Measurements from ENCODE around the gene CTIF. TPM values are rescaled to one million over a fixed set of nuclear protein-coding genes. Genes with fewer than 3 reads are reported as not detected.

CTIF gene
- total RNA-seq, 2 donors from 2014 or later = 14.8 to 18.5 TPM

DNA sequence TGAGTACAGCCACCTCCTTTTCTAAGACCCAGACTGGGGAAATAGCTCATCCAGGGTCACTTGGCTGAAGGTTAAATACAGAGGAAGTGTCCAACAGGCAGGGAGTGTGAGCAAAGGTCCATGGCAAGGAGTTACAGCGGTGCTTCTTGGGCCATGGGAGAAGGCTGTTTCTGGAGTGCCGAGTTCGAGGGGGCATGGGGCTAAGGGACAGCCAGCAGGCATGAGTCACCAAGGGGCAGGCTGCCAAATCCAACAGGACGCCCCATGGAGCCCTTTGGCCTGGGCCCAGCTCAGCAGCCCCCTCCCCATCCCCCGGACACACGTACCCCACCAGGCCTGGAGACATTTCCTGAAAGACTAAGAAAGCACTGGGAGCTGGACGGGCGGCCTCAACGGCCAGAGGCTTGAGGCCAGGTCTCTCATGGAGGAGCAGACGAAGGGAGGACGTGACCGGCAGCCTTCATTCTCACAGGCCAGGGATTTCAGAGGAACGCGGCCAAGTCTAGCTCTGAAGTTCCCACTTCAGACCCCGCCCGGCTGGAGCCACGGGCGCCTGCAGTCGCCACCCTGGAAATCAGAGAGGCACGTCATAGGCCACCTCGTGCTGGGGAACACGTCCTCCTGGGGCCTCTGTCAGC, 251.5 kb downstream of the CTIF start:
- intact Hi-C loops (cut with DNase I, micrococcal nuclease) = no loop called here
- DNase-seq = peak in 1 of 2 donors; percentile 26
- ATAC-seq = no peak

GRCh38 chr18:48790869-48791635, 252.2 kb downstream of the CTIF start:
- intact Hi-C loops (cut with DNase I, micrococcal nuclease) = no loop called here
- DNase-seq (peak in 1 of 2 donors; percentile 14), ATAC-seq (no peak)

DNA sequence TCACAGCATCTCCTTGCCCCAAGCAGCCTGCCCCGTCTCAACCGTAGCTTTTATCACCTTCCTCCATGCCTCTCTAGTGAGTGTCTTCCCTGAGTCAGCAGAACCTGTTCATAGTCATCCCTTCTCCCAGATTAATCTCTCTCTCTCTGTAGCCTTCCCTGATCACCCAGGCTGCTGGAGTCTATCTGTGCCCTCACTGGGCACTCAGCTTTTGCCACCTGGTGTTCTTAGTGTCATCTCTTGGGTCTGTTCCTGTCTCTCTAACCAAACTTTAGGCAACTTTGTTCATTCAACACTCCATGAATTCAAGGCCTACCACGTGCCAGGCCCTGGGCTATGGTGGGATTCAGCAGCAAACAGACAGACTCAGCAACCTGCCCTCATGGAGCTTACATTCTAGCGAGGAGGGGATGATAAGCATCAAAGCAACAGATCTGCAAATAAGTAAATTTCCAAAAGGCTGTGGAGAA, 252.8 kb downstream of the CTIF start:
- DNase-seq (no peak), ATAC-seq (no peak)
- intact Hi-C loops (cut with DNase I, micrococcal nuclease) = no loop called here

- intact Hi-C loops (cut with DNase I, micrococcal nuclease) = no loop called here
- no peak for DNase-seq
These were observed 253.3 kb downstream of the CTIF start for GRCh38 chr18:48792141-48792540.

GRCh38 chr18:48792611-48793380, 254.0 kb downstream of the CTIF start:
- intact Hi-C loops (cut with DNase I, micrococcal nuclease) = no loop called here
- ATAC-seq (no peak), DNase-seq (peak in 1 of 2 donors; percentile 6)

More at GRCh38 chr18:48792141-48792540, 253.3 kb downstream of the CTIF start:
- no peak for ATAC-seq

DNA sequence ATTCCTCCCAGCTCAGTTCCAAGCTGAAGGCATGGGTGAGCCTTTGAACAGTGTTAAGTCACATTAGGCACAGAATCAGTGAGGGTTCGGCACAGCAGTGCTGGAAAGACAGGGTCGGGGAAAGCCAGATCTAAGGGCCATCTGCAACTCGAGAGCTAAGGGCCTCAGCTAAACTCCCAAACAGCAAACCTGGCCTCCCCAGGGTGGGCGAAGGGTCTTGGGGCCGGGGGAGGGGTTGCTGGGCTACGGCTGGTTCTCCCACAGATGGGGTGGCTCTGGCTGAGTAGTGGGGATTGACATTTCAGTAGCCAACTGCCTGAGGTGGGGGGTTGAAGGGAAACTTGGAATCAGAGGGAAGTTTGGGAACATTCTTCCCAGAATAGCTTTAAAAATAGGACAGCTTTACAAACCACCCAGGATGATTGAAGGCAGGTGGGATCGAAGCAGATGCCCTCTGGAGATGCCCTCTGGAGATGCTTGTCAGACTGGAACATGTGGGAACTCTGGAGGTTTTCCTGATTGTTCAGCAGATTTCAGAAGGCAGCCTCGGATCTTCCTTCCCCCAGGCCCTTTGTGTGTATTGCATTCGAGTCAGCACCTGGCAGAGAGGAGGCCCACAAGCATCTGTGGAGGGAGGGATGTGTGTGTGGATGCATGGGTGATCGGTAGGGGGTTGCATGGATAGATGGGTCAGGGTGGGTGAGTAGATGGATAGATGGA, 255.6 kb downstream of the CTIF start:
- DNase-seq (peak in 1 of 2 donors; percentile 9), ATAC-seq (no peak)
- intact Hi-C loops (cut with DNase I, micrococcal nuclease) = no loop called here

DNA sequence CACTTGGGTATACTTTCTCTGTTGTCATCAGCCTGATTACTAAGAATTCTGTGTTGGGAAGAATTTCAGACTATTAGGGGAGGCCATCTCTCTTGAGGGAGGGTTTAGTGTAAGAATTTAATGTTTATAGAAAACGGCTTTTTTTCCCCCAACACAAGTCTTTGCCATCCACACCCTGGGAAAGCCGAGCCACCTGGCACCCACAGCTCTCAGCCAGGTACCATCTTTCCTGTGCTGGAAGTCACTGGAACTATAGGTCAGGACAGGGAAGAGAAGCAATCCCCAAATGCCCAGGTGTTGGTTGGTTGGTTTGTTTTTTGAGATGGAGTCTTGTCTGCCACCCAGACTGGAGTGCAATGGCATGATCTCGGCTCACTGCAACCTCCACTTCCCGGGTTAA, 256.9 kb downstream of the CTIF start:
- ATAC-seq = no peak
- DNase-seq = no peak
- intact Hi-C loops (cut with DNase I, micrococcal nuclease) = no loop called here

DNA sequence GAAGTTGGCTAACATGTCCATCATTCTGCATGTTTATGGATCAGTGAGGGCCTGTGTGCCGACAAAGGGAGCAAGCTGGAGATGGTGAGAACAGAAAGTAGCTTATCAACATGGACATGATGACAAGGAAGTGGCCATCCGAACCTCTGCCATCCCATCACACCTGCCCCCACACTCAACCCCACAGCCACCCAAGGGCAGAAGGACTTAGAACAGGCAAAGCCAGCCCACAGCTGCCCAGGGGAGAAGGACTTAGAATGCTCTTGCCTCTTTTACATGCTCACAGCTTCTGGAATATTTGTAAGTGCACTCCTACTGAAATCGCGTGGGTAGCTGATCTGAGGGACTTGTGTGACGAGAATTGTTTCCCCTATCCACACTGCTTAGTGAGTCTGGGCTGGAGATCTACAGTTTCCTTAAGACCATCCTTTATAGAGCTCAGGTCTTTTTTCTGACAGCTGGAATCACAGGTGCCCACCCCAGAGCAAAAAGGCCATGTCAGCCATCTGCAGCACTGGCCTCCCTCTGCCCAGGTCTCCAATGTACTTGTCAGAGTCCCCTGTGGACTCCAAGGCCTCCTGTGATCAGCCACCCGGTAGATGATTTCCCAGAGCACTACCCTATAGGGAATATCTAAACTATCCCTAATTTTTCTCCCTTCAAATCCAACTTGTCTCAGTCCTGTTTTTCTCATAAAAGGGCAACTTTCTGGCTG, 257.8 kb downstream of the CTIF start:
- DNase-seq = peak; percentile 0 to 12
- ATAC-seq = no peak
- intact Hi-C loops (cut with DNase I, micrococcal nuclease) = no loop called here

DNA sequence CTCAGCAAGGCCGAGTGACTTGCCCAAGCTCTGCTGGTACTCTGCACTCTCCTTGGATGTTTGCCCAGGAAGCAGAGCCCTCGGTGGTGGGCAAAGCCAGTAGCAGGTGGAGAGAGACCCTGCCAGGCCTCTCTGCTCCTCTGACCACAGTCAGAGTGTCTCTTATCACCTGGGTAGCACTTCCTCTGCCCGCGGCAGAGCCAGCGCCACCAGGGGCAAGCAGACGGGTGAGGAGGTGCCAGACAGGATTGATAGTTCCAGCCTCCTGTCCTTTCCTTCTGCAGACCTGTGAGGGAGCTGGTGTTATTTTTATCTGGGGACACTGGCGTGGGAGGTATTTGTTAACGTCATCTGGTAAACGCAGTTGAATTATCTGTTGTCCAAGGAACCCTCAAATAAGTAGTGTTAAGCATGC, 259.0 kb downstream of the CTIF start:
- no peak for ATAC-seq
- intact Hi-C loops (cut with DNase I, micrococcal nuclease) = no loop called here
- peak; percentile 1 to 9 for DNase-seq

DNA sequence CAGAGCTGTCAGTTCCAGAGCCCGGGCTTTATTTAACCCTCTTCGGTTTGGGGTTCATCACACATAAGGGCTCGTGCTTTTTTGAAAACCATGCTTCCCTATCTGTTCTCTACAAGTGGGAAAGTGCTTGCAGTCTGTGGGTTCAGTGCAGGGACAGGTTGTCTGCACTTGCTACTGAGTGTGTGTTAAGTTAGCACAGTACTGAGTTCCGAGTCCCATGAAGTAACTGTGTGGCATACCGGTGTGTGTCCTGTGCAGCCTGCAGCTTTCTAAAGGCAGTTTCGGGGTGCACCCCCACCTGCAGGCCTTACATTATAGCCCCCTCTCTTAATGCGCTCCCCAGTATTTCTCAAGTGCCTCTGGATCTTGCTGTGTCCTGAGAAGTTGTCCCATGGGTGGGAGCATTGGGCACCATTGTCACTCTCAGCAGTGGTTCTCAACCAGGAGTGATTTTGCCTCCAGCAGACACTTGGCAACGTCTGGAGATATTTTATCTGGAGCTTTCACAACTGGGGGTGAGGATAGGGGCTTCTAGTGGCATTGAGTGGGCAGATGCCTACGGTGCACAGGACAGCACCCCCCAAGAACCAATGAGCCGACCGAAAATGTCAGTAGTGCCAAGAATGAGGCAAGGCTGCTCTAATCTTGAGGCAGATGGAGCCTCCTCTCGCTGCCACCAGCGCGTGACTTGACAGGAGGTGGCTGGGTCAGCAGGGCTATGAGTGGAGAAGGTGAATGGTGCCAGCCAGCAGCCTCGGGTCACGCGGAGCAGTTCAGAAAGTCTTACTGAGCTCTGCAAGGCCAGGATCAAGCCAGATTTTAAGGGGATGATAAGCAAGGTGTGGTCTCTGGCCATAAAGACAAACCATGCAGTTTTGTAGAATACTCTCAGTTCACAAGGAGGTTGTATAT, 259.8 kb downstream of the CTIF start:
- DNase-seq (peak; percentile 3 to 13), ATAC-seq (no peak)
- intact Hi-C loops (cut with DNase I, micrococcal nuclease) = no loop called here

- no peak for ATAC-seq
- intact Hi-C loops (cut with DNase I, micrococcal nuclease) = no loop called here
- DNase-seq = peak; percentile 0 to 20
These were observed 261.0 kb downstream of the CTIF start for GRCh38 chr18:48799724-48800315.

GRCh38 chr18:48800466-48800865, 261.6 kb downstream of the CTIF start:
- intact Hi-C loops (cut with DNase I, micrococcal nuclease) = no loop called here
- peak; percentile 2 to 17 for DNase-seq
- no peak for ATAC-seq

GRCh38 chr18:48800876-48801727, 262.3 kb downstream of the CTIF start:
- DNase-seq = peak; percentile 12 to 21
- intact Hi-C loops (cut with DNase I, micrococcal nuclease) = no loop called here
- ATAC-seq = peak; percentile 19

DNA sequence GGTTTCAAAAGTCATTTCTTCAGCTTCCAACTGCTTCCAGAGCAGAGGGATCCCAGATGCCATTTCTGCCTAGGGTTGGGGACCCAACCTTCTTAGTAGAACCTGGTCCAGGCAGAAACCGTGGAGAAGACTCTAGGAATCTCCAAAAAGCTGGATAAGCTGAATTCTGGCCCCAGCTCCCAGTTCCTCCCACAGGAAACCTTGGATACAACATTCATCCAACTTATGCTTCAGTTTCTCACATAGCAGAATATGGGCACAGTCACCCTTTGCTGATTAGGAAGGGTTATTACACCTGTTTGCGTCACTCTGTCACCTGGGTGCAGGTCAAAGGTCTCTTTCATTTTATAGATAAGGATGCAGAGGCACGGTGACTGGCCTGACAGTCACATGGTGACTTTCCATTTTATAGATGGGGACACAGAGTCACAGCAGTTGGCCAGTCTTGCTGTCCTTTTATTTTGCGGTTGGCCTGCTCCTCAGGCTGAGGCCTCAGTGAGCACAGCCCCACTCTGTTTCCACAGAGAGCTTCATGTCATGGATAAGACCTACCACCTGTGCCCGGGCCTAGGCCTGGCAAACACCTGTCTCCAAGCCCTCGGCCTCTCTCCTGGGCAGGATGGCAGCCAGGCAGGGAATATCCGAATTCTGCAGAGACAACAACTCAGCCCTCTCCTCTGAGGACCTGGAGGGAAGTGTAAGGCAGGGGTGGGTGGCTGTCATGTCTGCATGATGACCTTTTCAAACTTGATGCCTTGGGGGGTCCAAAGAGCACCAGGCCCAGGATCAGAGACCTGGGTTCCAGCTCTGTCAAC, 263.1 kb downstream of the CTIF start:
- intact Hi-C loops (cut with DNase I, micrococcal nuclease) = no loop called here
- peak; percentile 97 for ATAC-seq
- DNase-seq = peak; percentile 32 to 59

GRCh38 chr18:48802543-48803290, 263.9 kb downstream of the CTIF start:
- DNase-seq = peak; percentile 7 to 23
- intact Hi-C loops (cut with DNase I, micrococcal nuclease) = no loop called here
- peak; percentile 14 for ATAC-seq
